ENCODE measurements around the gene SSRP1.
"Not testable (repeated sequence)": the region's sequence is repeated elsewhere in the genome, so short reads cannot be mapped to it uniquely, and the experiment has no call there.

Gene SSRP1

DNA sequence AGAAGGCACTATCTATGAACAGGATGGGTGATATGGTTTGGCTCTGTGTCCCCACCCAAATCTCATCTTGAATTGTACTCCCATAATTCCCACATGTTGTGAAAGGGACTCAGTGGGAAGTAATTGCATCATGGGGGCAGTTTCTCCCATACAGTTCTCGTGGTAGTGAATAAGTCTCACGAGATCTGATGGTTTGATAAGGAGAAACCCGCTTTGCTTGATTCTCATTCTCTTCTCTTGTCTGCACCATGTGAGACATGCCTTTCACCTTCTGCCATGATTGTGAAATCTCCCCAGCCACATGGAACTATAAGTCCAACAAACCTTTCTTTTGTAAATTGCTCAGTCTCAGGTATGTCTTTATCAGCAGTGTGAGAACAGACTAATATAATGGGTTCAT is 39.5 kb downstream of the SSRP1 start:
- ATAC-seq, result not testable (repeated sequence)

- no peak for ATAC-seq
Measured at GRCh38 chr11:57294225-57295131, 41.2 kb downstream of the SSRP1 start.

DNA sequence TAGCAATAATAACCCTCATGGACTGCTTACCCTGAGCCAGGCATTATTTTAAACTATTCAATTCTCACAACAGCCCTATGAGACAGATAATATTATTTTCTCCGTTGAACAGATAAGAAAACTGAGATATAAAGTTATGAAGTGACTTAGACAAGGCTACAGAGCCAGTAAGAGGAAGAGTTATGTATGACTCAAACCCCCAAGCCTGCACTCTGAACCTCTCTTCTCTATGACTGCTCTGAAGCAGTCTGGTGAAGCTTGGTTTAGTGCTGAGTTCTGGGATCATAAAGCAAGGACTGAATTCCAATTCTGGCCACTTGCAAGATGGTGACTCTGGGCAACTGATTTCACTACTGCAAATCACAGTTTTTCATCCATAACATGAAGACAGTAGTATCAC is 45.4 kb downstream of the SSRP1 start:
- no peak for ATAC-seq

GRCh38 chr11:57288771-57289579 is 46.7 kb downstream of the SSRP1 start:
- ATAC-seq, result no peak

DNA sequence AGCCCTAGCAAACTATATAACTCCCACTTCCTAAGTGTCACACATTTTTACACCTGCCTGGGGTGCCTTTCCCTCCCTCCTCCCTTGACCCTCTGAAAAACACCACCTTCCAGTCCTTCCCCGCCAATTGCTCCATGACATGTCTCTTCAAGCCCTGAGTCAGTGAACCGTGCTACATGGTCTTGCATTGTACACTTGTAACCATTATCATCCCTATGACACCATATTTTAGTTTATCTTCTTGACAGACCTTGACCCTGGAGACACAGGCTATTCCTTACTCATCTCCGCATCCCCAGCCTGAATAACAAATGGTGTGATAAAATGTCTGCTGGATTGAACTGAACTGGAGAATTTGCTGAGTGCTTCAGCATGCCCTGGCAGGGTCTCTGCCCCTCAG is 47.8 kb downstream of the SSRP1 start:
- ATAC-seq, result no peak

DNA sequence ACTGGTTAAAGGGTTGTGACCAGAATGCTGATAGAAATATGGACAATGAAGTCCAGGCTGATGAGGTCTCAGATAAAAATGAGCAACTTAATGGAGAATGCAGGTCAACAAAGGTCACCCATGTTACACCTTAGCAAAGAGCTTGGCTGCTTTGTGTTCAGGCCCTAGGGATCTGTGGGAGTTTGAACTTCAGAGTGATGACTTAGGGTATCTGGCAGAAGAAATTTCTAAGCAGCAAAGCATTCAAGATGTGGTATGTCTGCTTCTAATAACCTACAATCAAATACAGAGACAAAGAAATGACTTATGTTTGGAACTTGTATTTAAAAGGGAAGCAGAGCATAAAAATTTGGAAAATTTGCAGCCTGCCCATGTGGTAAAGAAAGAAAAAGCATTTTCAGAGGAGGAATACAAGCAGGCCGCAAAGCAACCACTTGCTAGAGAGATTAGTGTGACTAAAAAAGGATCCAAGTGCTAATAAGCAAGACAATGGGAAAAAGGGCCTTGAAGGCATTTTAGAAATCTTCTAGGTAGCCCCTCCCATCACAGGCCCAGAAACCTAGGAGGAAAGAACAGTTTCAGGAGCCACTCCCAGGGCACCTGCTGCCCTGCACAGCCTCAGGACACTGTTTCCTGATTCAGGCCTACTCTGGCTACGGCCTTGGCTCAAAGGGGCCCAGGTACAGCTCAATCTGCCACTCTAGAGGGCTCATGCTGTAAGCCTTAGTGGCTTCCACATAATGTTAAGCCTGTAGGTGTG is 52.3 kb downstream of the SSRP1 start:
- ATAC-seq, result no peak

DNA sequence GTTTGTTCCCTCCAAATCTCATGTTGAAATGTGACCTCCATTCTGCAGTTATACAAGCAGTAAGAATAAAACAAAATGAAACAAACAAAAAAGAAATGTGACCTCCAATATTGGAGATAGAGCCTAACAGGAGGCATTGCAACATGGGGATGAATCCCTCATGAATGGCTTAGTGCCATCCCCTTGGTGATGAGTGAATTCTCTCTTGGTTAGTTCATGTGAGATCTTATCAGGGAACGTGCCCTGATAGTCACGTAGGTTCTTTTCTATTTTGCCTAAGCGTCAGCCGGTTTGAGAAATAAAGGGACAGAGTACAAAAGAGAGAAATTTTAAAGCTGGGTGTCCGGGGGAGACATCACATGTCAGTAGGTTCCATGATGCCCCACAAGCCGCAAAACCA is 54.1 kb downstream of the SSRP1 start:
- ATAC-seq, result not testable (repeated sequence)

GRCh38 chr11:57279116-57279515 is 56.6 kb downstream of the SSRP1 start:
- no peak for ATAC-seq

- no peak for ATAC-seq
Measured at GRCh38 chr11:57278721-57279095, 57.0 kb downstream of the SSRP1 start.

DNA sequence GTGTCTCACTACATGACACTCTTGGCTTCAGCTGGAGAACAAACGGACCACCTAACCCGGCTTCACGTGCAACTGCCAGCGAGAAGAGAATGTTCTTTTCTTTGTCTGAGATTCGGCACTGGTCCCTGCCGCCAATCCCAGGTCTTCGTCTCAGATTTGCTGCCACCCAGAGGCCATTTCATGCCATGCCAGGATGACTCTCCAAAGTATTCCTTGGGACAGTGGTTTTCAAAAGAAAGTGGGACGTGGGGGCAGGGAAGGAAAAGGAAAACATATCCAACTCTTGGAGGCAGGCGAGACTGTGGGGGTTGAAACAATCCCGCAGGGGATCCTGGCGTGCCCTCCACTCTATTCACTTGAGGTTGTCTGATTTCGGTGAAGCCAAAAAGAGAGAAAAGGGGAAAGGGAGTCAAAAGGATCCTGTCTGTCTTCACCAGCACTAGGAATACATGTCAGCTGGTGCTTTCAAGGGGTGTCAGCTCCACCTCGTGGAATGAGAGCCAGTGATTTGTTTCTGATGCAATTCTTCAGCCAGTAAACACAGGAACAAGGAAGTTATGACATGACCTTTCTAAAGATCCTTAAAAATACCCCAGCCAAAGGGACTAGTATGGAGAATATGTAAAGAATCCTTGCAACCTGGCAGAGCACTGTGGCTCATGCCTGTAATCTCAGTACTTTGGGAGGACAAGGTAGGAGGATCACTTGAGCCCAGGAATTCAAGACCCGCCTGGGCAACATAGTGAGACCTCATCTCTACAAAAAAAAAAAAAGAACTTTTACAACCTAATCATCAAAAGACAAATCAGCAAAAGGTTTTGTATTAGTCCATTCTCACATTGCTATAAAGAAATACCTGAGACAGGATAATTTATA is 57.6 kb downstream of the SSRP1 start:
- no peak for ATAC-seq

DNA sequence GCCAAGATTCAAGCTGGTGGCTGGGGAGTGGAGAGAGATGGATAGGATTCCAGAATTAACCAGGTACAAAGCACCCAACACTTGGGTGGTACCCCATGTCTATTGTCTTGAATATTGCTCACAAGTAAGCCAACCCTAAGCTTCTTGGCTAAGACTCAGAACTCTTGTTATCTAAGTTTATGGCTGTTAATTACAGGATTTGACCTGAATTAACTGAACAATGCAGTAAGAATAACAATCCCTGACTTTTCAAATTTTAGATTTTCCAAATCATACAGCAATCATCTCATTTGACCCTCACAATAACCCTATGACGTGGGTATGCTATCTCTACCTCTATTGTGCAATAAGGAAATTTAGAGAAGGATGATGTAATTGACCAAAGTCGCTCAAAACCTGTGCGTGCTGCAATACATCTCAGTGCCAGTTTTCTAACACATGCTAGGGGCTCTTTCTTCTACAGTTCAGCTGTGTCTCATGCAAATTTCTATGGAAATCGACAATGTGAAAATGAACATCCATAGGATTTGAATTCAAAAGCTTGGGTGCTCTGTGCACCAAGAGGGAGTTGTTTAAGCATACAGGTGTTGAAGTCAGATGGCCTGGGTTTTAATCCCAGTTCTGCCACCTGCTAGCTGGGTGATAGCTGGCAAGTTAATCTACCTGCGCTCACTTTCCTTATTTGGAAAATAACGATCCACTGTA is 58.6 kb downstream of the SSRP1 start:
- no peak for ATAC-seq

DNA sequence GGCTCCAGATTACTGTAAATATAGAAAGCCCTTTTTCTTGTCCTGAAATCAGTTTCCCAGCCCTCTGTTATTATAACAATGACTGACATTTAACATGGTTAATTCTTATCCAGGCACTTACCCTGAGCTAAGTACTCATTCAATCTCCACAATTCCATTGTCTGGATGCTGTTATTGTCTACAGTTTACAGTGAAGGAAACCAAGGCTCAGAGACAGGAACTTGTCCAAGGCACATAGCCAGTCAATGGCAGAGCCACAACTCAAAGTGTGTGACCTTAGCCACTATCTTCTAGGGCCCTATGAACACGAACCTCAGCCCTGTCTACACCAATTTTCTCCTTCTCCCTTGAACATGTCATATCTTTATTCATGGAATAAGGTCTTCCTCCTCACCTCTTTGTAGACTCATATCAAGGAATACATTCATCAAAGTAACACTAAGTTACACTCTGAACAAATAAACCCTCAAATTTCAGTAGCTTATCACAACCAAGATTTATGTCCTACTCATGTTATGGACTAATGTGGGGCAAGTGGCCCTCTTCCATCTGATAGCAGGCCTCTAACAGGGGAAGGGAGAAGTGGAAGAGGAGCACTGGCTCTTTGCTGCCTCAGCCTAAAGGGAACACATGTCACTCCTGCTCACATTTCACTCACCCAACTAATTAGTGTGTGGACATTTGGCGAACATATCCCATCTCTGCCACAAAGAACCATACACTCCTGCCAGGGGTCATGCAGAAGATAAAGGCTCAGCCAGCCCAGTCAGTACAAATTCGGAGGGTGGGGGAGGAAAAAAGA is 59.3 kb downstream of the SSRP1 start:
- no peak for ATAC-seq

Measured in activated CD4-positive, CD25-positive, alpha-beta regulatory T cell treated with anti-CD3 and anti-CD28 coated beads, Interleukin-2, amount 50 U/mL, for 24 hours (primary cell).